GM23248 (cell line): ENCODE results near the gene DCAF5. TPM values are rescaled to one million over a fixed set of nuclear protein-coding genes. Genes with fewer than 3 reads are reported as not detected.

Experiments
- DNase-seq: peaks from one replicate; pipeline ENCODE4 v3.0.0-alpha.2; 2015
- H2AFZ ChIP-seq: fragments of 200-600 bp; sonication (generic); 2 replicates; pipeline ENCODE4 v1.6.1; 2016; ENCODE audit warnings: antibody characterized with exemption
- H3F3A ChIP-seq: fragments of 200-600 bp; sonication (generic); 2 replicates; pipeline ENCODE4 v1.6.1; 2016; ENCODE audit warnings: mild to moderate bottlenecking, antibody characterized with exemption, mixed run types; ENCODE audit not compliant: insufficient read depth
- H3K27ac ChIP-seq: fragments of 200-600 bp; sonication (generic); 2 replicates; pipeline ENCODE4 v1.5.1; 2016; ENCODE audit warnings: mild to moderate bottlenecking
- H3K27me3 ChIP-seq: fragments of 200-600 bp; sonication (generic); replicated peaks from 2 replicates; pipeline ENCODE4 v1.6.1; 2016; ENCODE audit warnings: mild to moderate bottlenecking; ENCODE audit not compliant: insufficient read depth
- H3K36me3 ChIP-seq: fragments of 200-600 bp; sonication (generic); 2 replicates; pipeline ENCODE4 v1.6.1; 2016; ENCODE audit warnings: low read depth, mild to moderate bottlenecking
- H3K4me1 ChIP-seq: fragments of 200-600 bp; sonication (generic); 2 replicates; pipeline ENCODE4 v1.6.1; 2016; ENCODE audit warnings: mild to moderate bottlenecking; ENCODE audit not compliant: insufficient read depth
- H3K4me2 ChIP-seq: fragments of 200-600 bp; sonication (generic); one replicate; pipeline ENCODE4 v1.6.1; 2016; ENCODE audit warnings: mild to moderate bottlenecking; ENCODE audit not compliant: unreplicated experiment
- H3K4me3 ChIP-seq: fragments of 200-600 bp; sonication (generic); 2 replicates; pipeline ENCODE4 v1.5.1; 2016; ENCODE audit warnings: mild to moderate bottlenecking
- H3K79me2 ChIP-seq: fragments of 200-600 bp; sonication (generic); 2 replicates; pipeline ENCODE4 v1.6.1; 2016; ENCODE audit warnings: mild to moderate bottlenecking; ENCODE audit not compliant: insufficient read depth
- H3K9ac ChIP-seq: fragments of 200-600 bp; sonication (generic); 2 replicates; pipeline ENCODE4 v1.6.1; 2016; ENCODE audit warnings: mild to moderate bottlenecking
- H3K9me2 ChIP-seq: fragments of 200-600 bp; sonication (generic); 2 replicates; pipeline ENCODE4 v1.6.1; 2016; ENCODE audit warnings: mixed run types, mild to moderate bottlenecking, moderate library complexity; ENCODE audit not compliant: insufficient read depth
- H3K9me3 ChIP-seq: fragments of 200-600 bp; sonication (generic); one replicate; pipeline ENCODE4 v1.6.1; 2017; ENCODE audit warnings: low read depth
- H4K20me1 ChIP-seq: fragments of 200-600 bp; sonication (generic); 2 replicates; pipeline ENCODE4 v1.6.0; 2016; ENCODE audit not compliant: insufficient read depth
- EZH2 ChIP-seq: fragments of 200-600 bp; sonication (generic); IDR thresholded peaks from 2 replicates; pipeline ENCODE4 v1.6.1; 2018; ENCODE audit warnings: antibody characterized with exemption, mild to moderate bottlenecking; ENCODE audit not compliant: insufficient read depth, poor library complexity, severe bottlenecking
- EZH2phosphoT487 ChIP-seq: fragments of 200-600 bp; sonication (generic); IDR thresholded peaks from 2 replicates; pipeline ENCODE4 v1.6.1; 2018; ENCODE audit warnings: antibody characterized with exemption, moderate library complexity, mild to moderate bottlenecking, low read depth; ENCODE audit not compliant: insufficient read depth
- WGBS, 2 experiments: methylation state at CpG; one replicate each; pipeline ENCODE4 v1.1.6; 2015 to 2017; ENCODE audit warnings: low lambda C conversion rate in 2 of 2, low coverage in 1 of 2; ENCODE audit errors: missing lambda C conversion rate in 2 of 2; 5-methylcytosine and 5-hydroxymethylcytosine counted together
- in situ Hi-C: fragments of 300-500 bp; cut with MboI; formaldehyde crosslinking; loops from 2 replicates; pipeline ENCODE4 v1.15.0; 2020
- polyA plus RNA-seq: library from polyadenylated mRNA; unstranded; fragments of >200 nt; fragmentation: Nextera tagmentation; extraction: Ambion mirVana; gene quantifications from 2 replicates; pipeline ENCODE4 v1.2.1, GENCODE V29; 2016
- total RNA-seq: library from RNA; depleted of rRNA; stranded (reverse); fragments of >200 nt; shearing (Covaris generic); gene quantifications from 2 replicates; pipeline ENCODE4 v1.2.3, GENCODE V29; 2014

Gene DCAF5
- total and polyA plus RNA-seq, 2 experiments from 2014 or later: 24.5 to 26.4 TPM

- no peak overlapping the region for H3K4me3 ChIP-seq
- H3K9me2 ChIP-seq: no peaks in the 10 kb centered on the region
- H3K79me2 ChIP-seq: peaks cover 40% of the 10 kb centered on the region
- WGBS, 2 experiments: 92 to 93% methylated on average over 11 of the region's 11 CpGs
- no peak for TF ChIP-seq EZH2
- TF ChIP-seq EZH2phosphoT487: no peak
- H3K27ac ChIP-seq: no peak overlapping the region
- no peak for DNase-seq
- H3K36me3 ChIP-seq: peaks cover 24% of the 10 kb centered on the region
- H3K27me3 ChIP-seq: no peaks in the 10 kb centered on the region
- no peak overlapping the region for H2AFZ ChIP-seq
- no peak overlapping the region for H3K9ac ChIP-seq
- H3F3A ChIP-seq: peaks cover 36% of the 10 kb centered on the region
- H3K4me2 ChIP-seq: no peak overlapping the region
- H4K20me1 ChIP-seq: no peaks in the 10 kb centered on the region
- H3K4me1 ChIP-seq: peaks cover 35% of the 10 kb centered on the region
- H3K9me3 ChIP-seq: no peaks in the 10 kb centered on the region
- in situ Hi-C loops: no loop called here
These were observed 98.9 kb downstream of the DCAF5 start for GRCh38 chr14:69054030-69054429.

GRCh38 chr14:69052181-69052601 is 100.7 kb downstream of the DCAF5 start:
- H3K4me2 ChIP-seq: no peak overlapping the region
- no peak overlapping the region for H3K9ac ChIP-seq
- DNase-seq: no peak
- no peak overlapping the region for H3K27ac ChIP-seq
- no peak for TF ChIP-seq EZH2
- no peak for TF ChIP-seq EZH2phosphoT487
- 96 to 97% methylated on average over 4 of the region's 4 CpGs for WGBS, 2 experiments
- H3K79me2 ChIP-seq: peaks cover 40% of the 10 kb centered on the region
- no peaks in the 10 kb centered on the region for H3K27me3 ChIP-seq
- no peaks in the 10 kb centered on the region for H3K9me2 ChIP-seq
- H3K4me3 ChIP-seq: no peak overlapping the region
- H3K9me3 ChIP-seq: no peaks in the 10 kb centered on the region
- no peaks in the 10 kb centered on the region for H4K20me1 ChIP-seq
- peaks cover 22% of the 10 kb centered on the region for H3F3A ChIP-seq
- H2AFZ ChIP-seq: no peak overlapping the region
- in situ Hi-C loops: no loop called here
- peaks cover 24% of the 10 kb centered on the region for H3K4me1 ChIP-seq
- peaks cover 24% of the 10 kb centered on the region for H3K36me3 ChIP-seq

DNA sequence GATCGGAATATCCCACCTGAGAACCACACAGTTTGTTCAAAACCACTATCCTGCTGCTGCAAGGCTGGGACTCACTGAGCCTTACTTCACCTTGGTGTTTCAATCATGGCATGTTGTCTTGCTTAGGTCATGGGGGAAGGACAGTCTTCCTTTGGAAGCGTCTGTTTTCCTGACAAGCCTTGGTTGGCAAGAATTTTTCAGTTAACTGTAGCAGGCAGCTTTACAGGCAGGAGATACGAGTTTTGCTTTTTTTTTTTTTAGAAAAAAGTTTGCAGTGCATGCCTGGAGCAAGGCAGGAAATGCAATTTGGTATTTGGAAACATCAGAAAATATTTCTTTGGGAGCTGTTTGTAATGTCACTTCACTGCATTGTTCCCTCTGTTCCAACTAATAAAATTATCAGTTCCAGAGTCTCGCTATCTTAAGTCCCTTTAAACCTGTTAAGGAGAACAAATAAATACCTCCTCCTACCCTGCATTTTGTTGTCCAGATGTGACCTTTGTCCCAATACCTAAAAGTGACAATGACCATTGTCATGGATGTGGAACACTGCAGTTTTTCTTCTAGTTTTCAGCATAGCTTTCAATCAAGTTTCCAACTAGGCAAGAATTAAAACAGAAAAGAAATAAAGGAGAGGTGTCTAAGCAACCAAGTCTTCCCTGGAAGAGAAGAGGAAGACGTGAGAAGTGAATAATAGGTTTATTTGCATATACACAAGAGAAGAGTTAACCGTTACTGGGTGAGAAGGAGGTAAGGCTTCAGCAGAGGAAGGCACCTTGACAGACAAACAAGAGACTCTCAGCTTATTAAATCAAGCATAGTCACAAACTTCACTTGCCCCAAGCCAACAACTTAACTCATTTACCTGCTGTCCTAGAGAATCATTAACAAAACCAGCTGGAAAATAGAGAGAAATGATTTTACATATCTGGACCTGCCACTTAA is 102.4 kb downstream of the DCAF5 start:
- TF ChIP-seq EZH2 (no peak), EZH2phosphoT487 (no peak)
- Histone ChIP-seq H3K9me3 (no peaks in the 10 kb centered on the region), H3K36me3 (peaks cover 24% of the 10 kb centered on the region), H2AFZ (no peak overlapping the region), H4K20me1 (no peaks in the 10 kb centered on the region), H3K79me2 (peaks cover 40% of the 10 kb centered on the region), H3K27me3 (no peaks in the 10 kb centered on the region), H3K9ac (peak overlapping the region; percentile 30; the same call in 1 of the 2 replicates), H3K4me2 (peak overlapping the region; percentile 40), H3K4me1 (peaks cover 31% of the 10 kb centered on the region), H3K9me2 (no peaks in the 10 kb centered on the region), H3K4me3 (no peak overlapping the region), H3K27ac (peak overlapping the region; percentile 57), H3F3A (peaks cover 25% of the 10 kb centered on the region)
- 46 to 48% methylated on average over 6 of the region's 6 CpGs for WGBS, 2 experiments
- in situ Hi-C loops: no loop called here
- peak; percentile 32 for DNase-seq

DNA sequence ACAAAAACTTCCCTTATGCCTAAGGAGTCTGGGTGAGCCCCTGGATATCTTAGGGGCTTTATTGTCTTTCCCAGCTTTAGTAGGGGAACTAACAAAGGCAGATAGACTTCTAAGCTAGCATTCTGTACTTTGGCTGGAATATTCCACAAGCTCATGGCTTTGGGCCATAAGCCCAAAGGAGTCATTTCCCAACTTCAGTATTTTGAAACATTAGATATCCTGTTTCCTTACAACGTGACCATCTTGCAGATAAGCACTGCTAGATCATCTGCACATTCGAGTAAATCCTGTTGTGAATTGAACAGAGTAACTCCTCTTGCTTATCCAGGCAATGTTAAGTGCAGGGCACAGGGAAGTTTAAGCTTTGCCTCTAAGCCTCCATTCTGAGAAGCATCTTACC is 103.2 kb downstream of the DCAF5 start:
- WGBS, 2 experiments: 0 to 3% methylated on average over 2 of the region's 2 CpGs

More for the DNA sequence above, 103.2 kb downstream of the DCAF5 start:
- H3K9me3 ChIP-seq: no peaks in the 10 kb centered on the region
- H3K27ac ChIP-seq: peak overlapping the region; percentile 57
- H3K4me1 ChIP-seq: peaks cover 40% of the 10 kb centered on the region
- no peaks in the 10 kb centered on the region for H4K20me1 ChIP-seq
- peaks cover 29% of the 10 kb centered on the region for H3F3A ChIP-seq
- no peak overlapping the region for H2AFZ ChIP-seq
- peaks cover 39% of the 10 kb centered on the region for H3K79me2 ChIP-seq
- DNase-seq: peak; percentile 80
- H3K4me3 ChIP-seq: no peak overlapping the region
- H3K9ac ChIP-seq: peak overlapping the region; percentile 30; the same call in 1 of the 2 replicates
- in situ Hi-C loops: no loop called here
- TF ChIP-seq EZH2 (no peak), EZH2phosphoT487 (no peak)
- H3K9me2 ChIP-seq: no peaks in the 10 kb centered on the region
- H3K27me3 ChIP-seq: no peaks in the 10 kb centered on the region
- peaks cover 20% of the 10 kb centered on the region for H3K36me3 ChIP-seq
- peak overlapping the region; percentile 40 for H3K4me2 ChIP-seq
